GM19372 (cell line): ENCODE results near the gene RET.

Source experiments
- ATAC-seq: cut with Tn5 transposase; IDR thresholded peaks from one replicate; pipeline ENCODE4 v1.9.1; 2021; ENCODE audit warnings: mild to moderate bottlenecking, low read depth, moderate library complexity; ENCODE audit not compliant: unreplicated experiment

Gene RET

GRCh38 chr10:43076876-43077420 lies at the start of gene RET:
TSS of gene RET (plus strand) at chr10:43077069. CDS start at chr10:43077259, 190 bp downstream.
- ATAC-seq: no peak

DNA sequence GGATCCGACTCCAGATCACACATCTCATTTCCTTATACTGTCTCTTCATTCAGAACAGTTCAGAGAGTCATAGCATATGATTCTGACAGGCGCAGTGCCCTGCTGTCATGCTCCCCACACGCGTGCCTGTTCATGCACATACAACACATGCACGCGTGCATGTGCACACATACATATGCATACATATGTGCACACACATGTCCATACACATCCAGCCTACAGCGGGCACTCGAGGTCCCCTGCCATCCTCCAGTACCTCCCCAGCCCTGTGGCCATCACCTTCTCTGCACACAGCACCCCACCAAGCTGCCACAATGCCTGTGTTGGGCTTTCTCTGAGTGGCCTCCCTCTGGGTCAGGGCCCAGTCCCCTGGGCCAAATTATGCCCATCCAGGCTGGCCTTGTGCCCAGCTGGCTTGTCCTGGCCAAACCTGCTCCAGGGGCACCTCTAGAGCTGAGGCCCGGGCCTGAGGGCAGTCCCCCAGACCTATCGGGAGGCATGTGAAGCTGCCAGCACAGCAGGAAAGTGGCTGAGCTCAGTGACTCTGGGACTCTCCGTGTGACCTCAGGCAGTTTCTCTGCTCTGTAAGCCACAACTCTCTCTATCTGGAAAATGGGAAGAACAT lies 49.4 kb upstream of the RET start:
- no peak for ATAC-seq

GRCh38 chr10:43028143-43028542 lies 48.7 kb upstream of the RET start:
- no peak for ATAC-seq

DNA sequence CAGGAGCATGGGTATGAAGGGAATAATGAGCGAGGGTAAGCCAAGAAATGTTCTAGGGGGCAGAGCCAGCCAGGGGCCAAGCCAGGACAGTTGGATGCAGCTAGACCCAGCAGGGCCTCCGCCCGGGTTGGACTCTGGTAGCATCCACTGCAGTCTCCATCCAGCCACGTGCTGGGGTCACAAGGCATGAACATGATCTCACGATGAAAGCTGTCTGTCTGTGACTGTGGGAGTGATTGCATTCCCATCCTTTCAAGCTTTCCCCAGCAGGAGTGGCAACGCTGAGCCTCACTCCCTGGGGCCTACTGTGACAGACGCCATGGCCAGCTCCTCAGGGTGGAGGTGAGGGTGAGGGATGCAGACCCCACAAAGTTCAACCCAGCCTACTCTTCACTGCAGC lies 47.8 kb upstream of the RET start:
- no peak for ATAC-seq

- ATAC-seq: no peak
Observed at GRCh38 chr10:43032613-43033012, 44.3 kb upstream of the RET start.

- no peak for ATAC-seq
Observed at GRCh38 chr10:43035800-43036199, 41.1 kb upstream of the RET start.

DNA sequence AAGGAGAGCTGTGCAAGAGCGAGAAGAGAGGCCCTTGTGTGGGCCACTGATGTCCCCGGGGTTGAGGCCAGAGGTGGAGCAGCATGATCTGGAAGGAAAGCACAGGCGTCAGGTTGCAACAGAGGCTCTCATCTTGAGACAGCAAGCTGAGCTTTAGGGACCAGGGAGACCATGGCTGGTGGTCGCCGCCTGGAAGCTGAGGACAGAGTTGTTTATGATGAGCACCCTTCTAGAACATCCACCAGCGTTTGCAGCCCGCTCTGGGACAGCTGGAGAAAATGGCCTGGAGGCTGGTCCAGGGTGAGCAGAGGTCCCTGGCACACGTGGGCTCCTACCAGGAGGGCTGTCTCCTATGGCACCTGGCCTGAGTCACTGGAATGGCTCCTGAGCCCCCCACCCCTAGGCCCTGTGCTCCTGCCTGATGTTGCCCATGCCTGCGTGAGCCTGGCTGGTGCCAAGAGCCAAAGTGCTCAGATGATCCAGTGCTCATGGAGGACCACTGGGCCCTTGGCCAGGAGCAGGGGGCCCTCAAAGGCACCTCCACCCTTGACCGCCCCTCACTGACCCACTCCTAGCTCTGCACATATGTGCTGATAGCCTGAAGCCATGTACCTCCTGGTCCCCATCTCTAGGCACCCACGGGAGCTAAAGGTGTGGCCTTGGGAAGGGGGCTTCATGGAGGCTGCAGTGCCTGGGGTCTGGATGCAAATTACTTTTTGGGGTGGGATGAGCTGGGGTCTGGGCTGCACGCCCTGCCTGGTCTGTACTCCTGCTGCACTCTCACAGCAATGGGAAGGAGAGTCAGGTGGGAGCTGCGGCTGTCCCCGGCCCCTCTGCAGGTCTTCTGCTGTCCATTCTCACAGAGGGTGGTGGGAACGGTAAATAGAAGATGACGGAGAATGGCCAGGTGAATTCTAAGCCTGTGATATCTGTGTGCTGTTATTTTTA lies 40.1 kb upstream of the RET start:
- ATAC-seq: no peak

DNA sequence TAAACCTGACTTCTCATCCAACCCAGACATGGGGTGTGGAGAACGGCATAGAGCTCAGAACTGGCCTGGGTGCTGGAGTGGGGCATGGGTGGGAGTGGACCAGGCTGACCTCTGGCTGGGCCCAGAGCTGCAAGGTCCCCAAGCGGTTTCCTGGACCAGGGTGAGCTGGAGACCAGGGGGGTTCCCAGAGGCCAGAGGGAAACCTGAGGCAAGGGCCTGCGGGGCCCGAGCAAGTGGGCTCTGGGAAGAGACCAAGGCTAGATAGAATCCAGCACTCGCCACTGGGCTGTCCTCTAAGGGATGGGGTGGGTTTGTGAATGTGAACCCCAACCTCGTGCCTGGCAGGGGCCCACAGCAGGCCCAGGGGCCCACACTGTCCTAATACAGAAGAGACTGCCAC lies 39.4 kb upstream of the RET start:
- ATAC-seq: no peak

- no peak for ATAC-seq
Observed at GRCh38 chr10:43037942-43038782, 38.7 kb upstream of the RET start.

DNA sequence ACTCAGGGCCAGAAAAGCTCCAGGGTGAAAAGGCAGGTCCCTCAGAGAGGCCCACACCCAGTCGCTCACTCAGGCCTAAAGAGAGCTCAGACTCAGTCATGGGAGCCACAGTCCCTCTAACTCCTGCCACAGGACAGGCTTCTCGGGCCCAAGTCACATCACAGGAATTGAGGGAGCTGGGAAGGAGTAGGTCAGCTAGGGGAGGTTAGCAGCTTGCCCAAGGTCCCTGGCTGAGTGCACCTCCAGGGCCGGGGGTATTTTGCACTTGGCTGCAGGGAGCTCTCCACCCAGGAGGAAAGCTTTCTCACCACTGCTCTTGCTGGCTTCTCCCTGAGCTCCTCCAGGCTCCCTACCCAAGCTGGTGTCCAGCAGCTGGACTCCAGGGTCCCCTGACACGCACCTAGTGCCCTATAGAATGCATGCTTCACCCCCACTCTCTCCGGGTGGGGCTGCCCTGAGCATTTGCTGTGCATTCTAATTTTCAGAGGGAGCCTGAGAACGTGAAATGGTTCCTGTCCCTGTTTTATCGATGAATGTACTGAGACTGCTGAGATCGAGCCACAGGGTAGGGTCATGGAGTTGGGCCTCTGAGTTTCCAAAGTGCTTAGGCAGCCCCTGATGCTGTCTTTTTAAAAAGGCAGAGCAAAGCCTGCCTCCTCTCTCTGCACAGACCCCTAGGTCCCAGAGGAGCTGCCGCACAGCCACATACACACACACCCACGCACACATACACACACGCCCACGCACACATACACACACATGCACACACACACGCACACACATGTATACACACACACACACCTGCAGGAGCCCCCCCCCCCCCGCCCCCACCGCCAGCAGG lies 37.9 kb upstream of the RET start:
- no peak for ATAC-seq

DNA sequence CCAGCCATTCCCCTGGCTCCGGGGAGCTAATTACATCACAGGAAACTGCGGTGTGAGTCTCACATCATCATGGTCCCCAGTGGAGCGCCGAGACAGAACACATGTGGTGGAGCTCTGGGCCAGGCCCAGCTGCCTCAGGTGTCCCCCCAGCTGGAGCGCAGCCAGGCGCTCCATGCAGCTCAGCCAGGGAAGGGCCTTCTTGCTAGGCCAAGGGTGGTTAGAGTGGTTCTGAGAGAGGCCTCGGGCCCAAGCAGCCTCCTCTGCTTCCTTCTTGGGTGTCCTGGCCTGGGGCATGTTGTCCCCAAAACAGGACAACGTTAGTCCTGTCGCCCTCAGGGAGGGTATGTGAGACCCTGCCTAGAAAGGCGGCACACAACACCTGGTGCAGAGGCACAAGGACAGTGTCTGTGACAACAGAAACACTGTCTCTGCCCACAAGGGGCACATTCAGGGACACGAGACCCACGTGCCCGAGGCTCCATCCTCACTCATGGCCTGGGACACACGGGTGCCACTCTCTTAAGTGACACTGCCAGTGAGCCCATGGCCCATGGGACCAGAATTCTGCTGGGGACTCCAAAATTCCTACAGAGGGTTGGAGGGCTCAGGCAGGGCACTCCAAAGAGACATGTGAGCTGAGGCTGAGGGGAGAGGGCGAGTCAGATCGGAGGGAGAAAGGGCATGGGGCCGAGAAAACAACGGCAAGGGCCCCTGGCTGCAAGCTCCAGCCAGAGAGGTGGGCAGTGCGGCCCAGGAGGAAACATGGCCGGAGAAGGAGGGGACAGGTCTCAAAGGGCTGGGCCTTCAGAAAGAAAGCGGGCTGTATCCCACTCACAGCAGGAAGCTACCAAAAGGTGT lies 37.0 kb upstream of the RET start:
- ATAC-seq: no peak

- ATAC-seq: no peak
Observed at GRCh38 chr10:43040482-43041256, 36.2 kb upstream of the RET start.

DNA sequence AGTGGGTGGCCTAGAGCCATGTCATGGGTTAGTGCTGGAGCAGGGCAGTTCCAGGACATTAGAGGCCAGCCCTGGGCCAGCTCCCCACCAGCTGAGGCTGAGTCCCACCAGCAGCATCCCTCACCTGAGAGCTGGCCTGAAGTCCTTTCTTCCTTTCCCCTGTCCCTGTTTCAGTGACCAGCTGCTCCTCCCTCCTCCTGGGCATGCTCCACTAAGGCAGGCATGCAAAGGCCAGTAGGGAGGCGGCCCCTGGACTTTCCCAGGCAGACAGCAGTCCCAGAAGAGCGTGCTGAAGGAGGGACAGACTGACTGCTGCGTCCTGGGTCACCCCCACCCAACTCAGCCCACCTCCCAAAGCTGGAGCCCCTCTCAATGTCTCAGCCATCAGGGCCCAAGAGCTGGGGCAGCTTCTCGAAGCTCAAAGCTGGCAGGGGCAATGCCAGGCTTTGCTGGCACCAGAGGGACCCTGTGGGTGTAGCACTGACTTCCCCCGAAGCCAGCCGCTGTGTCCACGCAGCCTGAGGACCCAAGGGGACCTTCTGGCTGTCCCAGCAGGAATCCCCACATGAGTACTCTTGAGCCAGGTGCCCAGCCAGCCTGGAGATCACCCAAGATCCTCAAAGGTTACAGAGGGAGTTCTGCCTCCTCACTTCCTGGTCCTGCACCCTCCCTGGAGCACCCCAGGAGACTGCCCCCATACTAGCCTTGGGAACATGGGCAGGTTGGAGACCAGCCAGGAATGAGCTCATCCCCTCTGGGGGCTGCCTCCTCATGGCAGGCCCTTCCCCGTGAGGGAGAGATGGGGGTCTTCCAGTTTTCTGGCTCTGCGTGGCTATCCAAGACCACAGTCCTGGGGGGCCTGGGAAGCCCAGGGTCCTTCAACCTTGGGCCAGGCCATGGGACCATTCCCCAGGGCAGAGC lies 35.2 kb upstream of the RET start:
- no peak for ATAC-seq

- ATAC-seq: no peak
Observed at GRCh38 chr10:43042503-43043341, 34.1 kb upstream of the RET start.

DNA sequence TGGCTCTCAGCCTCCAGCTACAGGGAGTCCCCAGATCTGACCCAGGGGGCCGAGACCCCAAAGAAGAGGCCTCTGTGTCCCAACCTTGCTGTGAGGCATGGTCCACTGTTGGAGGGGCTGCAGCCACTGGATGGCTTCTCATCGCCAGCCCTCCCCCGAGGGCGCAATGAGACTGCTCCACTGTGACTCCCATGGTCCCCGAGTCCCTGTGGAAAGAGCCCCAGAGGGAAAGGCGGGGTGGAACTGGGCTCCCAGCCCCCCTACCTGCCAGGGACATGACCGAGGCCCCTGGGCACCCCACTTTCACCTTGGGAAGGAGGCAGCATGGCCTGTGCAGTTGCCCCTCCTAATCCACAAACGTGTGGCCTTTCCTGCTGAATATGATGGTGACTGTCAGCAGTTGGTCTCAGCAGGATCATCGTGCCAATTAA lies 33.5 kb upstream of the RET start:
- no peak for ATAC-seq

GRCh38 chr10:43043773-43044447 lies 33.0 kb upstream of the RET start:
- ATAC-seq: no peak
